Tibial nerve (tissue), 4 donors: ENCODE data around the gene GPC5.

ENCODE experiments used
- CTCF ChIP-seq, 5 experiments: fragments of 200-600 bp in 3 of 5; fragments of 450-650 bp in 2 of 5; sonication (generic) in 3 of 5; IDR thresholded peaks; one replicate each; pipeline ENCODE4 v1.5.1; 2016 to 2019; ENCODE audit warnings: antibody characterized with exemption in 5 of 5, mild to moderate bottlenecking in 3 of 5, moderate library complexity in 2 of 5
- EP300 ChIP-seq, 2 donors: sonication (generic); formaldehyde crosslinking; IDR thresholded peaks; one replicate each; pipeline ENCODE4 v1.6.1; 2017; ENCODE audit warnings: antibody characterized with exemption in 2 of 2, mild to moderate bottlenecking in 1 of 2

GRCh38 chr13:92122186-92122853 lies 723.9 kb downstream of the GPC5 start:
- TF ChIP-seq CTCF (IDR thresholded peaks at IDR 0.05), result no peak
- no peak for TF ChIP-seq EP300 (IDR thresholded peaks at IDR 0.05)
